Activated CD8-positive, alpha-beta memory T cell treated with anti-CD3 and anti-CD28 coated beads for 24 hours (primary cell): ENCODE results near the gene EXOSC6.
"Not testable (repeated sequence)": the region's sequence is repeated elsewhere in the genome, so short reads cannot be mapped to it uniquely, and the experiment has no call there.

Experiments
- DNase-seq: peaks from one replicate; pipeline ENCODE4 v3.0.0-alpha.2; 2020

EXOSC6 gene

GRCh38 chr16:70198230-70198629 lies 53.5 kb downstream of the EXOSC6 start:
- not testable (repeated sequence) for DNase-seq

- DNase-seq: not testable (repeated sequence)
Measured at GRCh38 chr16:70197611-70198010, 54.1 kb downstream of the EXOSC6 start.
